SK-N-DZ (cell line): ENCODE results near the gene TERT.
"Not testable (repeated sequence)": the region's sequence is repeated elsewhere in the genome, so short reads cannot be mapped to it uniquely, and the experiment has no call there.

ENCODE experiments used
- DNase-seq: peaks from one replicate; pipeline ENCODE4 v3.0.0-alpha.2; 2015; ENCODE audit warnings: low spot score

The TERT gene

GRCh38 chr5:1331861-1332405 is 37.1 kb upstream of the TERT start:
- no peak for DNase-seq

- DNase-seq = no peak
Measured at GRCh38 chr5:1330847-1331831, 36.3 kb upstream of the TERT start.

GRCh38 chr5:1330146-1330846 is 35.4 kb upstream of the TERT start:
- no peak for DNase-seq

GRCh38 chr5:1329111-1329579 is 34.3 kb upstream of the TERT start:
- DNase-seq = no peak

GRCh38 chr5:1328237-1329110 is 33.6 kb upstream of the TERT start:
- DNase-seq = not testable (repeated sequence)

GRCh38 chr5:1326901-1327756 is 32.3 kb upstream of the TERT start:
- DNase-seq = not testable (repeated sequence)

- DNase-seq = not testable (repeated sequence)
Measured at GRCh38 chr5:1326532-1326875, 31.6 kb upstream of the TERT start.

- DNase-seq = no peak
Measured at GRCh38 chr5:1325870-1326531, 31.1 kb upstream of the TERT start.

GRCh38 chr5:1325191-1325741 is 30.4 kb upstream of the TERT start:
- no peak for DNase-seq

GRCh38 chr5:1324719-1325190 is 29.9 kb upstream of the TERT start:
- DNase-seq = no peak

- no peak for DNase-seq
Measured at GRCh38 chr5:1324301-1324700, 29.4 kb upstream of the TERT start.

GRCh38 chr5:1323803-1324173 is 28.9 kb upstream of the TERT start:
- DNase-seq = no peak

GRCh38 chr5:1322955-1323802 is 28.3 kb upstream of the TERT start:
- no peak for DNase-seq

GRCh38 chr5:1322036-1322900 is 27.4 kb upstream of the TERT start:
- DNase-seq = no peak

- DNase-seq = no peak
Measured at GRCh38 chr5:1321576-1321975, 26.7 kb upstream of the TERT start.

GRCh38 chr5:1320436-1321344 is 25.8 kb upstream of the TERT start:
- no peak for DNase-seq
